MCF 10A (cell line): Measurements from ENCODE around the gene SEMA3G. TPM values are rescaled to one million over a fixed set of nuclear protein-coding genes. Genes with fewer than 3 reads are reported as not detected.

Experiments
- total RNA-seq: library from RNA; stranded (reverse); gene quantifications from 2 replicates; pipeline ENCODE4 v1.2.3, GENCODE V29; 2022

The SEMA3G gene
- total RNA-seq, 1 experiment from 2014 or later: 0.12 TPM

Other genes starting within 250 kb of the SEMA3G start
- 29.2 and 35.7 TPM in 2 replicates for gene ALAS1, start 246.9 kb downstream of the SEMA3G start, total RNA-seq
- not detected in 2 replicates for gene TLR9, start 219.5 kb downstream of the SEMA3G start, total RNA-seq
- 30.5 and 47.0 TPM in 2 replicates for gene TWF2, start 205.9 kb downstream of the SEMA3G start, total RNA-seq
- 10.4 and 14.0 TPM in 2 replicates for gene PPM1M, start 199.3 kb downstream of the SEMA3G start, total RNA-seq
- gene WDR82, start 166.5 kb downstream of the SEMA3G start, total RNA-seq: 60.7 and 62.5 TPM in 2 replicates
- 17.6 and 20.5 TPM in 2 replicates for gene GLYCTK, start 157.3 kb downstream of the SEMA3G start, total RNA-seq
- 3.0 and 7.6 TPM in 2 replicates for gene DNAH1, start 128.8 kb downstream of the SEMA3G start, total RNA-seq
- gene BAP1, start 35.1 kb downstream of the SEMA3G start, total RNA-seq: 61.5 and 77.5 TPM in 2 replicates
- 5.7 and 7.4 TPM in 2 replicates for gene PHF7, start 34.4 kb downstream of the SEMA3G start, total RNA-seq
- 0.61 TPM in 2 replicates for gene TNNC1, start 8.9 kb upstream of the SEMA3G start, total RNA-seq
- gene NISCH, start 10.5 kb upstream of the SEMA3G start, total RNA-seq: 60.5 and 69.7 TPM in 2 replicates
- not detected in 2 replicates for gene STAB1, start 50.2 kb upstream of the SEMA3G start, total RNA-seq
- 28.9 and 36.9 TPM in 2 replicates for gene NT5DC2, start 88.8 kb upstream of the SEMA3G start, total RNA-seq
- gene UQCC5, start 91.5 kb upstream of the SEMA3G start, total RNA-seq: 22.6 and 25.9 TPM in 2 replicates
- 49.3 and 56.9 TPM in 2 replicates for gene PBRM1, start 240.8 kb upstream of the SEMA3G start, total RNA-seq
- gene GNL3, start 240.9 kb upstream of the SEMA3G start, total RNA-seq: 163 and 200 TPM in 2 replicates